Endothelial cell of umbilical vein (primary cell): ENCODE measurements around the gene SH3GL3. TPM values are rescaled to one million over a fixed set of nuclear protein-coding genes. Genes with fewer than 3 reads are reported as not detected.

Experiments used
- BruUV-seq: library from RNA; stranded (reverse); fragments of 400-500 nt; replicated peaks from 2 replicates; lab custom pipeline; 2021; lab: Mats Ljungman, UMichigan
- CTCF ChIA-PET: fragments of 300-600, 350-600 bp; sonication (Branson Sonifier 250); formaldehyde crosslinking; loops from one replicate; lab custom pipeline; 2021; ENCODE audit warnings: antibody characterized with exemption, inconsistent platforms; lab: Charles Lee
- POLR2A ChIA-PET: fragments of 300-600, 350-600 bp; sonication (Branson Sonifier 250); formaldehyde crosslinking; loops from one replicate; lab custom pipeline; 2021; ENCODE audit warnings: antibody characterized with exemption, inconsistent platforms; lab: Charles Lee
- DNase-seq: peaks from one replicate; pipeline ENCODE4 v3.0.0-alpha.2; 2011; ENCODE audit warnings: low read depth, low spot score
- FAIRE-seq: peaks from 2 replicates; lab custom pipeline; 2011; peaks lifted over from hg19 to GRCh38; lab: Jason Lieb, UNC
- H2AFZ ChIP-seq: 2 replicates; pipeline ENCODE4 v1.6.0; 2012; ENCODE audit warnings: low read depth, low read length, control low read depth, inconsistent platforms
- H3K27ac ChIP-seq: 2 replicates; pipeline ENCODE4 v1.5.1; 2011; ENCODE audit warnings: low read depth, mild to moderate bottlenecking, control low read depth, low read length, moderate library complexity; ENCODE audit not compliant: insufficient read depth
- H3K27me3 ChIP-seq, 2 experiments: 2 replicates each; pipeline versions ENCODE4 v1.6.0 to v1.6.1; 2011; ENCODE audit warnings: low read length in 2 of 2, mixed read lengths in 1 of 2; ENCODE audit not compliant: control insufficient read depth in 2 of 2, insufficient read depth in 2 of 2
- H3K36me3 ChIP-seq, 2 experiments: 2 replicates in 1 of 2; 3 replicates in 1 of 2; pipeline ENCODE4 v1.5.1; 2011; ENCODE audit warnings: low read length in 2 of 2, mild to moderate bottlenecking in 1 of 2, moderate library complexity in 1 of 2; ENCODE audit not compliant: control insufficient read depth in 2 of 2, insufficient read depth in 2 of 2; ENCODE audit errors: extremely low read depth in 1 of 2
- H3K4me1 ChIP-seq: 3 replicates; pipeline ENCODE4 v1.5.1; 2011; ENCODE audit warnings: mild to moderate bottlenecking, low read length; ENCODE audit not compliant: control insufficient read depth, insufficient read depth; ENCODE audit errors: extremely low read depth
- H3K4me2 ChIP-seq: 2 replicates; pipeline ENCODE4 v1.6.1; 2011; ENCODE audit warnings: low read length, control low read depth, mixed read lengths; ENCODE audit not compliant: insufficient read depth
- H3K4me3 ChIP-seq, 3 experiments: fragments of 200-600 bp in 1 of 3; sonication (generic), shearing (Covaris generic) in 1 of 3; replicated peaks in 1 of 3; 2 replicates each; pipeline ENCODE4 v1.5.1; 2011 to 2016; ENCODE audit warnings: control low read depth in 3 of 3, low read length in 3 of 3, mild to moderate bottlenecking in 2 of 3, inconsistent platforms in 1 of 3, low read depth in 1 of 3, moderate library complexity in 1 of 3; ENCODE audit not compliant: insufficient read depth in 1 of 3
- H3K79me2 ChIP-seq: 2 replicates; pipeline ENCODE4 v1.6.0; 2012; ENCODE audit warnings: low read length, inconsistent platforms; ENCODE audit not compliant: control insufficient read depth, insufficient read depth
- H3K9ac ChIP-seq: replicated peaks from 2 replicates; pipeline ENCODE3; 2011; ENCODE audit warnings: low read length, control low read depth; ENCODE audit not compliant: insufficient read depth; ENCODE audit errors: extremely low read depth
- H3K9me1 ChIP-seq: replicated peaks from 3 replicates; pipeline ENCODE4 v1.6.0; 2011; ENCODE audit warnings: mild to moderate bottlenecking, low read length; ENCODE audit not compliant: control insufficient read depth, insufficient read depth; ENCODE audit errors: extremely low read depth
- H3K9me3 ChIP-seq: replicated peaks from 2 replicates; pipeline ENCODE4 v1.5.1; 2012; ENCODE audit warnings: low read length, inconsistent platforms; ENCODE audit not compliant: control insufficient read depth, insufficient read depth
- H4K20me1 ChIP-seq: replicated peaks from 2 replicates; pipeline ENCODE3; 2011; ENCODE audit warnings: mild to moderate bottlenecking, low read length; ENCODE audit not compliant: control insufficient read depth, insufficient read depth; ENCODE audit errors: extremely low read depth
- FOS ChIP-seq: IDR thresholded peaks from 2 replicates; pipeline ENCODE4 v1.6.1; 2011; ENCODE audit warnings: mild to moderate bottlenecking, low read length, moderate library complexity, borderline replicate concordance; ENCODE audit not compliant: insufficient read depth
- GATA2 ChIP-seq: IDR thresholded peaks from 2 replicates; pipeline ENCODE4 v1.7.0; 2011; ENCODE audit warnings: low read depth, mild to moderate bottlenecking, moderate library complexity, mixed read lengths, low read length; ENCODE audit not compliant: insufficient read length, insufficient read depth
- JUN ChIP-seq: IDR thresholded peaks from 2 replicates; pipeline ENCODE4 v1.6.1; 2011; ENCODE audit warnings: borderline replicate concordance, low read depth; ENCODE audit not compliant: insufficient read length, insufficient read depth
- MYC ChIP-seq: IDR thresholded peaks from one replicate; pipeline ENCODE4 v1.6.1; 2011; ENCODE audit warnings: mild to moderate bottlenecking, low read depth, low read length
- POLR2AphosphoS5 ChIP-seq: IDR thresholded peaks from 2 replicates; pipeline ENCODE4 v1.6.1; 2012; ENCODE audit warnings: low read depth, mild to moderate bottlenecking, control low read depth, low read length, moderate library complexity; ENCODE audit not compliant: insufficient read depth
- dilution Hi-C: fragments of 300-500 bp; cut with MboI; formaldehyde crosslinking; loops from one replicate; pipeline ENCODE4 v1.15.0; 2019; ENCODE audit warnings: low sequenced_read_pairs; ENCODE audit not compliant: extremely low pct_ligation_motif_present
- intact Hi-C: fragments of 100-400 bp; cut with micrococcal nuclease; formaldehyde crosslinking; loops from one replicate; pipeline ENCODE4 v1.10.0; 2022
- polyA plus RNA-seq, 4 experiments: library from polyadenylated mRNA; depleted of rRNA in 3 of 4; stranded (reverse) in 3 of 4; unstranded in 1 of 4; fragments of >200 nt; gene quantifications; 2 replicates each; pipeline versions ENCODE4 v1.2.1 to v1.2.3, GENCODE V29; 2011 to 2012; ENCODE audit warnings: missing spikeins in 1 of 4
- total RNA-seq: library from RNA; stranded (reverse); gene quantifications from 2 replicates; pipeline ENCODE4 v1.2.3, GENCODE V29; 2021
- TF ChIP-seq, protein P1 (sequence below), 2 donors: IDR thresholded peaks; 1 replicate in 1 of 2; 2 replicates in 1 of 2; pipeline ENCODE4 v1.5.1; 2011; ENCODE audit warnings: low read length in 2 of 2, mild to moderate bottlenecking in 2 of 2, moderate library complexity in 2 of 2, control low read depth in 1 of 2, inconsistent platforms in 1 of 2, low read depth in 1 of 2; ENCODE audit not compliant: insufficient read depth in 1 of 2; ENCODE audit errors: extremely low read depth in 1 of 2
- TF ChIP-seq, protein P2 (sequence below): IDR thresholded peaks from 2 replicates; pipeline ENCODE4 v1.6.1; 2011; ENCODE audit not compliant: insufficient read depth, insufficient read length

The SH3GL3 gene
- total and polyA plus RNA-seq, 2 donors (not counting 3 experiments of a cell fraction or from before 2014, with no cell fraction given) = not detected

DNA sequence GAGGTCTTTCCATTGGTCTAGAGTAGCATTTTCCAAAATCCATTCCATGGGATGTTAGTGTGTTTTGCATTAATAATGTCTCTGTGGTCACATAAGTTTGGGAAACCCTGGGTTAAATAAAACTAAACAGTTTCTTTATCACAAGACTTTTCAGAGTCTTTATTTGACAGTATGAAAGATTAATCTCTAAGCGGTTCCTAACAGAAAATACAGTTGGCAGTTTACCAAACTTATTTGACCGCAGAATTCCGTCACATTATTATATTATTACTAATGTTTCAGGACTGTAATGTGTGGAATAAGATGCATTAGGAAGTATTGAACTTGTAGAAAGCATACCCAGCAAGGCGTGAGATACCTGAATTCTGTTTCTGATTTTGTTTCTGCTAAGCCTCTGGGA, 135.2 kb downstream of the SH3GL3 start:
- Histone ChIP-seq H3K9ac (no peak overlapping the region), H4K20me1 (no peaks in the 10 kb centered on the region), H3K27me3 (no peaks in the 10 kb centered on the region), H3K36me3 (no peaks in the 10 kb centered on the region), H3K9me3 (no peaks in the 10 kb centered on the region), H3K4me3 (no peak overlapping the region), H2AFZ (no peak overlapping the region), H3K4me1 (no peaks in the 10 kb centered on the region), H3K4me2 (no peak overlapping the region), H3K79me2 (no peaks in the 10 kb centered on the region), H3K27ac (no peak overlapping the region), H3K9me1 (no peaks in the 10 kb centered on the region)
- TF ChIP-seq, protein P1, sequence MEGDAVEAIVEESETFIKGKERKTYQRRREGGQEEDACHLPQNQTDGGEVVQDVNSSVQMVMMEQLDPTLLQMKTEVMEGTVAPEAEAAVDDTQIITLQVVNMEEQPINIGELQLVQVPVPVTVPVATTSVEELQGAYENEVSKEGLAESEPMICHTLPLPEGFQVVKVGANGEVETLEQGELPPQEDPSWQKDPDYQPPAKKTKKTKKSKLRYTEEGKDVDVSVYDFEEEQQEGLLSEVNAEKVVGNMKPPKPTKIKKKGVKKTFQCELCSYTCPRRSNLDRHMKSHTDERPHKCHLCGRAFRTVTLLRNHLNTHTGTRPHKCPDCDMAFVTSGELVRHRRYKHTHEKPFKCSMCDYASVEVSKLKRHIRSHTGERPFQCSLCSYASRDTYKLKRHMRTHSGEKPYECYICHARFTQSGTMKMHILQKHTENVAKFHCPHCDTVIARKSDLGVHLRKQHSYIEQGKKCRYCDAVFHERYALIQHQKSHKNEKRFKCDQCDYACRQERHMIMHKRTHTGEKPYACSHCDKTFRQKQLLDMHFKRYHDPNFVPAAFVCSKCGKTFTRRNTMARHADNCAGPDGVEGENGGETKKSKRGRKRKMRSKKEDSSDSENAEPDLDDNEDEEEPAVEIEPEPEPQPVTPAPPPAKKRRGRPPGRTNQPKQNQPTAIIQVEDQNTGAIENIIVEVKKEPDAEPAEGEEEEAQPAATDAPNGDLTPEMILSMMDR (IDR thresholded peaks at IDR 0.05; ENCODE audit: extremely low read depth in 1 of 2, insufficient read depth in 1 of 2, low read depth in 1 of 2, low read length in 2 of 2) = no peak
- TF ChIP-seq MYC (no peak), GATA2 (no peak), POLR2AphosphoS5 (no peak), FOS (no peak), JUN (no peak)
- TF ChIP-seq, protein P2, sequence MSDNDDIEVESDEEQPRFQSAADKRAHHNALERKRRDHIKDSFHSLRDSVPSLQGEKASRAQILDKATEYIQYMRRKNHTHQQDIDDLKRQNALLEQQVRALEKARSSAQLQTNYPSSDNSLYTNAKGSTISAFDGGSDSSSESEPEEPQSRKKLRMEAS = no peak
- POLR2A ChIA-PET = no interaction called here
- no TSS peak for BruUV-seq
- DNase-seq = no peak
- dilution Hi-C loops (no loop called here), intact Hi-C loops (no loop called here)
- no peak for FAIRE-seq
- CTCF ChIA-PET = no interaction called here
